Tibial nerve (tissue), 4 donors: ENCODE results near the gene TRIP10. TPM values are rescaled to one million over a fixed set of nuclear protein-coding genes. Genes with fewer than 3 reads are reported as not detected.

ENCODE experiments used
- DNase-seq, 2 donors: peaks; one replicate each; pipeline ENCODE4 v3.0.0-alpha.2; 2019; ENCODE audit warnings: low spot score in 2 of 2
- H3K27ac ChIP-seq, 4 donors: fragments of 200-600 bp; sonication (generic) in 3 of 4; one replicate each; pipeline ENCODE4 v1.5.1; 2017 to 2019; ENCODE audit warnings: mild to moderate bottlenecking in 1 of 4
- H3K27me3 ChIP-seq, 2 donors: fragments of 200-600 bp; sonication (generic) in 1 of 2; one replicate each; pipeline versions ENCODE4 v1.5.1 to v1.6.0; 2017 to 2019
- H3K36me3 ChIP-seq, 3 donors: fragments of 200-600 bp; sonication (generic); one replicate each; pipeline ENCODE4 v1.5.1; 2018 to 2019
- H3K4me1 ChIP-seq, 4 donors: fragments of 200-600 bp; sonication (generic) in 3 of 4; one replicate each; pipeline ENCODE4 v1.5.1; 2017 to 2019
- H3K4me3 ChIP-seq, 4 donors: fragments of 200-600 bp; sonication (generic) in 3 of 4; one replicate each; pipeline ENCODE4 v1.5.1; 2017 to 2019; ENCODE audit warnings: mild to moderate bottlenecking in 1 of 4, moderate library complexity in 1 of 4
- H3K9me3 ChIP-seq, 4 donors: fragments of 200-600 bp; sonication (generic) in 3 of 4; one replicate each; pipeline ENCODE4 v1.5.1; 2017 to 2019
- CTCF ChIP-seq, 5 experiments: fragments of 200-600 bp in 3 of 5; fragments of 450-650 bp in 2 of 5; sonication (generic) in 3 of 5; IDR thresholded peaks; one replicate each; pipeline ENCODE4 v1.5.1; 2016 to 2019; ENCODE audit warnings: antibody characterized with exemption in 5 of 5, mild to moderate bottlenecking in 3 of 5, moderate library complexity in 2 of 5
- EP300 ChIP-seq, 2 donors: sonication (generic); formaldehyde crosslinking; IDR thresholded peaks; one replicate each; pipeline ENCODE4 v1.6.1; 2017; ENCODE audit warnings: antibody characterized with exemption in 2 of 2, mild to moderate bottlenecking in 1 of 2
- POLR2A ChIP-seq, 2 donors: fragments of 450-650 bp; IDR thresholded peaks; one replicate each; pipeline ENCODE4 v1.6.1; 2017; ENCODE audit warnings: antibody characterized with exemption in 2 of 2, mild to moderate bottlenecking in 2 of 2, moderate library complexity in 2 of 2
- WGBS, 2 donors: methylation state at CpG; one replicate each; pipeline ENCODE4 v1.1.5; 2018; 5-methylcytosine and 5-hydroxymethylcytosine counted together
- total RNA-seq, 4 donors: library from RNA; depleted of rRNA; stranded (reverse); fragments of >200 nt; gene quantifications; one replicate each; pipeline ENCODE4 v1.1.0, GENCODE V29; 2016

Gene TRIP10
- total RNA-seq, 4 donors from 2014 or later, result 96.1 to 148 (median 110) TPM

GRCh38 chr19:6700586-6701316 is 38.7 kb upstream of the TRIP10 start:
- H3K4me1 ChIP-seq, result no peaks in the 10 kb centered on the region
- H3K27ac ChIP-seq, result no peak overlapping the region
- H3K27me3 ChIP-seq, result no peaks in the 10 kb centered on the region
- peaks cover 0 to 14% (median 0%) of the 10 kb centered on the region in 3 donors for H3K36me3 ChIP-seq
- DNase-seq, result no peak
- no peaks in the 10 kb centered on the region for H3K9me3 ChIP-seq
- WGBS, 2 donors, result 86 to 91% methylated on average over 8 of the region's 8 CpGs
- no peak overlapping the region for H3K4me3 ChIP-seq
- TF ChIP-seq POLR2A (IDR thresholded peaks at IDR 0.05) (no peak), CTCF (IDR thresholded peaks at IDR 0.05) (no peak), EP300 (IDR thresholded peaks at IDR 0.05) (no peak)

- 78 to 83% methylated on average over 11 of the region's 11 CpGs for WGBS, 2 donors
Observed at GRCh38 chr19:6705931-6706632, 33.4 kb upstream of the TRIP10 start.

GRCh38 chr19:6706633-6706958 is 32.9 kb upstream of the TRIP10 start:
- no peak for TF ChIP-seq CTCF (IDR thresholded peaks at IDR 0.05)
- no peak for TF ChIP-seq POLR2A (IDR thresholded peaks at IDR 0.05)
- TF ChIP-seq EP300 (IDR thresholded peaks at IDR 0.05), result no peak
- Histone ChIP-seq H3K4me1 (no peaks in the 10 kb centered on the region), H3K4me3 (no peak overlapping the region), H3K27ac (no peak overlapping the region), H3K36me3 (peaks cover 0 to 15% (median 0%) of the 10 kb centered on the region in 3 donors), H3K9me3 (no peaks in the 10 kb centered on the region), H3K27me3 (peaks cover 0 to 28% of the 10 kb centered on the region in 2 donors)
- DNase-seq, result no peak
- WGBS, 2 donors, result 40 to 44% methylated on average over 3 of the region's 3 CpGs

More at GRCh38 chr19:6705931-6706632, 33.4 kb upstream of the TRIP10 start:
- Histone ChIP-seq H3K36me3 (peaks cover 0 to 15% (median 0%) of the 10 kb centered on the region in 3 donors), H3K4me3 (no peak overlapping the region), H3K4me1 (no peaks in the 10 kb centered on the region), H3K9me3 (no peaks in the 10 kb centered on the region), H3K27ac (no peak overlapping the region), H3K27me3 (peaks cover 0 to 28% of the 10 kb centered on the region in 2 donors)
- no peak for TF ChIP-seq CTCF (IDR thresholded peaks at IDR 0.05)
- TF ChIP-seq EP300 (IDR thresholded peaks at IDR 0.05), result no peak
- no peak for TF ChIP-seq POLR2A (IDR thresholded peaks at IDR 0.05)
- no peak for DNase-seq

GRCh38 chr19:6707011-6707657 is 32.3 kb upstream of the TRIP10 start:
- no peaks in the 10 kb centered on the region for H3K4me1 ChIP-seq
- no peak overlapping the region for H3K4me3 ChIP-seq
- WGBS, 2 donors, result 84 to 87% methylated on average over 21 to 38 of the region's 44 CpGs
- peaks cover 0 to 20% (median 0%) of the 10 kb centered on the region in 3 donors for H3K36me3 ChIP-seq
- DNase-seq, result no peak
- peaks cover 0 to 28% of the 10 kb centered on the region in 2 donors for H3K27me3 ChIP-seq
- no peak overlapping the region for H3K27ac ChIP-seq
- TF ChIP-seq CTCF (IDR thresholded peaks at IDR 0.05) (no peak), EP300 (IDR thresholded peaks at IDR 0.05) (no peak), POLR2A (IDR thresholded peaks at IDR 0.05) (no peak)
- H3K9me3 ChIP-seq, result no peaks in the 10 kb centered on the region

- no peak overlapping the region for H3K4me3 ChIP-seq
- DNase-seq, result no peak
- peaks cover 0 to 25% (median 0%) of the 10 kb centered on the region in 3 donors for H3K36me3 ChIP-seq
Observed at GRCh38 chr19:6707658-6708018, 31.8 kb upstream of the TRIP10 start.

More at GRCh38 chr19:6707658-6708018, 31.8 kb upstream of the TRIP10 start:
- WGBS, 2 donors, result 52 to 70% methylated on average over 13 to 14 of the region's 16 CpGs
- no peak overlapping the region for H3K27ac ChIP-seq
- H3K27me3 ChIP-seq, result peaks cover 0 to 28% of the 10 kb centered on the region in 2 donors
- H3K9me3 ChIP-seq, result no peaks in the 10 kb centered on the region
- no peaks in the 10 kb centered on the region for H3K4me1 ChIP-seq
- TF ChIP-seq POLR2A (IDR thresholded peaks at IDR 0.05) (no peak), CTCF (IDR thresholded peaks at IDR 0.05) (no peak), EP300 (IDR thresholded peaks at IDR 0.05) (no peak)
